Measurements from ENCODE around the gene CHAF1A.
A peak's percentile ranks its signal among the peaks of the same experiment; 100 is the strongest.

The CHAF1A gene

GRCh38 chr19:4400135-4400936 is 2.1 kb upstream of the CHAF1A start, which contains the start of gene SH3GL1:
Gene SH3GL1 (minus strand): TSS chr19:4400547. CDS start chr19:4400368, 179 bp downstream.
- Histone ChIP-seq H3K27me3 (no peaks in the 10 kb centered on the region), H3K27ac (peak within 1 kb of the TSS; percentile 90 to 98), H3K4me1 (peaks cover 6 to 52% (median 38%) of the 10 kb centered on the region in 4 donors), H3K9me3 (no peaks in the 10 kb centered on the region), H3K36me3 (peaks cover 0 to 7% (median 4%) of the 10 kb centered on the region in 3 donors), H3K4me3 (peak within 1 kb of the TSS; percentile 87 to 98)
- intact Hi-C loops (cut with DNase I; ENCODE audit: low total_unique reads): loop anchor here (2.0 to 10.0 kb wide), 3 partner anchors 26 to 136 kb away; partner anchors contain the start of gene MPND
- peak; percentile 88 to 97 for DNase-seq
- TF ChIP-seq CTCF (IDR thresholded peaks at IDR 0.05): peak; percentile 90 to 99

- H3K4me1 ChIP-seq: peaks cover 6 to 52% (median 36%) of the 10 kb centered on the region in 4 donors
- H3K27ac ChIP-seq: peak overlapping the region; percentile 88 to 90
- no peaks in the 10 kb centered on the region for H3K9me3 ChIP-seq
- H3K36me3 ChIP-seq: peaks cover 0 to 4% (median 0%) of the 10 kb centered on the region in 3 donors
- no peak for DNase-seq
- H3K4me3 ChIP-seq: peak overlapping the region; percentile 38 to 68
- intact Hi-C loops (cut with DNase I; ENCODE audit: low total_unique reads): loop anchor here (2.0 to 10.0 kb wide), 3 partner anchors 27 to 137 kb away; partner anchors contain the start of gene MPND
- TF ChIP-seq CTCF (IDR thresholded peaks at IDR 0.05): no peak
- no peaks in the 10 kb centered on the region for H3K27me3 ChIP-seq
Measured at GRCh38 chr19:4401769-4402170, 670 bp upstream of the CHAF1A start.

GRCh38 chr19:4403005-4403761 is 743 bp downstream of the CHAF1A start:
- no peaks in the 10 kb centered on the region for H3K9me3 ChIP-seq
- peaks cover 6 to 39% (median 32%) of the 10 kb centered on the region in 4 donors for H3K4me1 ChIP-seq
- H3K4me3 ChIP-seq: peak overlapping the region; percentile 60 to 68
- intact Hi-C loops (cut with DNase I; ENCODE audit: low total_unique reads): loop anchor here (5.0 to 10.0 kb wide), 2 partner anchors 61 to 138 kb away; partner anchors contain the start of gene MPND
- peak overlapping the region; percentile 31 to 90 for H3K27ac ChIP-seq
- H3K36me3 ChIP-seq: peaks cover 0 to 2% (median 0%) of the 10 kb centered on the region in 3 donors
- no peak for DNase-seq
- H3K27me3 ChIP-seq: no peaks in the 10 kb centered on the region
- TF ChIP-seq CTCF (IDR thresholded peaks at IDR 0.05): no peak

GRCh38 chr19:4405977-4406376 is 3.5 kb downstream of the CHAF1A start:
- no peak for DNase-seq
- H3K4me1 ChIP-seq: peaks cover 6 to 19% (median 16%) of the 10 kb centered on the region in 4 donors
- TF ChIP-seq CTCF (IDR thresholded peaks at IDR 0.05): no peak
- no peaks in the 10 kb centered on the region for H3K27me3 ChIP-seq
- no peak overlapping the region for H3K4me3 ChIP-seq
- H3K27ac ChIP-seq: no peak overlapping the region
- intact Hi-C loops (cut with DNase I; ENCODE audit: low total_unique reads): loop anchor here (10.0 kb wide), 1 partner anchor 141 kb away; no protein-coding TSS in a partner anchor
- H3K36me3 ChIP-seq: peaks cover 0 to 22% (median 9%) of the 10 kb centered on the region in 3 donors
- H3K9me3 ChIP-seq: no peaks in the 10 kb centered on the region

GRCh38 chr19:4406626-4407025 is 4.2 kb downstream of the CHAF1A start:
- H3K36me3 ChIP-seq: peaks cover 0 to 25% (median 9%) of the 10 kb centered on the region in 3 donors
- H3K4me1 ChIP-seq: peaks cover 6 to 13% (median 12%) of the 10 kb centered on the region in 4 donors
- H3K4me3 ChIP-seq: no peak overlapping the region
- no peaks in the 10 kb centered on the region for H3K27me3 ChIP-seq
- DNase-seq: no peak
- H3K9me3 ChIP-seq: no peaks in the 10 kb centered on the region
- TF ChIP-seq CTCF (IDR thresholded peaks at IDR 0.05): no peak
- intact Hi-C loops (cut with DNase I; ENCODE audit: low total_unique reads): loop anchor here (10.0 kb wide), 1 partner anchor 142 kb away; no protein-coding TSS in a partner anchor
- no peak overlapping the region for H3K27ac ChIP-seq
